Natural killer cell (primary cell): ENCODE results near the gene PDE6C. TPM values are rescaled to one million over a fixed set of nuclear protein-coding genes. Genes with fewer than 3 reads are reported as not detected.

Experiments used
- ATAC-seq, 3 donors: fragments of 150-1000 bp in 2 of 3; fragments of 200-7000 bp in 1 of 3; cut with Tn5 transposase; 1 replicate in 1 of 3; 2 replicates in 2 of 3; pipeline ENCODE4 v1.10.0; 2021; ENCODE audit warnings: mild to moderate bottlenecking in 2 of 3, moderate library complexity in 2 of 3
- DNase-seq, 2 donors: peaks; one replicate each; pipeline versions ENCODE4 v3.0.0 to v3.0.0-alpha.2; 2013 to 2021; ENCODE audit warnings: mixed read lengths in 1 of 2
- H3K27ac ChIP-seq: one replicate; pipeline ENCODE4 v1.5.1; 2013; ENCODE audit warnings: mild to moderate bottlenecking, low read length
- H3K27me3 ChIP-seq: one replicate; pipeline ENCODE4 v1.6.1; 2013; ENCODE audit warnings: low read length; ENCODE audit not compliant: control insufficient read depth, insufficient read depth
- H3K36me3 ChIP-seq: one replicate; pipeline ENCODE4 v1.6.1; 2013; ENCODE audit warnings: low read length; ENCODE audit not compliant: control insufficient read depth, insufficient read depth
- H3K4me1 ChIP-seq: one replicate; pipeline ENCODE4 v1.6.1; 2013; ENCODE audit warnings: low read length; ENCODE audit not compliant: control insufficient read depth, insufficient read depth
- H3K4me3 ChIP-seq: one replicate; pipeline ENCODE4 v1.5.1; 2013; ENCODE audit warnings: low read length
- H3K9me3 ChIP-seq: one replicate; pipeline ENCODE4 v1.6.1; 2013; ENCODE audit warnings: low read length; ENCODE audit not compliant: control insufficient read depth, insufficient read depth
- H3K27ac Mint-ChIP-seq, 2 donors: one replicate each; pipeline ENCODE4 v1.8.0; 2022; ENCODE audit warnings: mild to moderate bottlenecking in 2 of 2, mixed read lengths in 2 of 2, moderate library complexity in 1 of 2
- H3K27me3 Mint-ChIP-seq, 2 donors: one replicate each; pipeline ENCODE4 v1.8.0; 2022; ENCODE audit warnings: low read depth in 2 of 2, mixed read lengths in 2 of 2
- H3K36me3 Mint-ChIP-seq: one replicate; pipeline ENCODE4 v1.8.0; 2022; ENCODE audit warnings: mixed read lengths
- H3K4me1 Mint-ChIP-seq, 2 donors: one replicate each; pipeline ENCODE4 v1.8.0; 2022; ENCODE audit warnings: mixed read lengths in 2 of 2
- H3K4me3 Mint-ChIP-seq: one replicate; pipeline ENCODE4 v1.8.0; 2022; ENCODE audit warnings: mild to moderate bottlenecking, moderate library complexity, mixed read lengths
- H3K9me3 Mint-ChIP-seq, 2 donors: one replicate each; pipeline ENCODE4 v1.8.0; 2022; ENCODE audit warnings: mixed read lengths in 2 of 2
- WGBS: methylation state at CpG from one replicate; pipeline ENCODE4 v1.1.7; 2013; ENCODE audit warnings: missing lambda C conversion rate; ENCODE audit not compliant: insufficient coverage; 5-methylcytosine and 5-hydroxymethylcytosine counted together
- intact Hi-C: fragments of 100-400 bp; cut with micrococcal nuclease; formaldehyde crosslinking; loops from one replicate; pipeline ENCODE4 v1.14.2; 2022
- total RNA-seq, 4 donors: library from RNA; stranded (reverse); fragments of 120-200 nt in 1 of 4; gene quantifications; one replicate each; pipeline versions ENCODE4 v1.2.3 to v1.2.4, GENCODE V29; 2013 to 2022
- TF ChIP-seq, protein P1 (sequence below): fragments of 200-600 bp; IDR thresholded peaks from one replicate; pipeline ENCODE4 v1.8.0; 2022; ENCODE audit warnings: antibody characterized with exemption

Gene PDE6C
- total RNA-seq, 3 donors from 2014 or later (not counting 1 experiment from before 2014, with no cell fraction given) = not detected

DNA sequence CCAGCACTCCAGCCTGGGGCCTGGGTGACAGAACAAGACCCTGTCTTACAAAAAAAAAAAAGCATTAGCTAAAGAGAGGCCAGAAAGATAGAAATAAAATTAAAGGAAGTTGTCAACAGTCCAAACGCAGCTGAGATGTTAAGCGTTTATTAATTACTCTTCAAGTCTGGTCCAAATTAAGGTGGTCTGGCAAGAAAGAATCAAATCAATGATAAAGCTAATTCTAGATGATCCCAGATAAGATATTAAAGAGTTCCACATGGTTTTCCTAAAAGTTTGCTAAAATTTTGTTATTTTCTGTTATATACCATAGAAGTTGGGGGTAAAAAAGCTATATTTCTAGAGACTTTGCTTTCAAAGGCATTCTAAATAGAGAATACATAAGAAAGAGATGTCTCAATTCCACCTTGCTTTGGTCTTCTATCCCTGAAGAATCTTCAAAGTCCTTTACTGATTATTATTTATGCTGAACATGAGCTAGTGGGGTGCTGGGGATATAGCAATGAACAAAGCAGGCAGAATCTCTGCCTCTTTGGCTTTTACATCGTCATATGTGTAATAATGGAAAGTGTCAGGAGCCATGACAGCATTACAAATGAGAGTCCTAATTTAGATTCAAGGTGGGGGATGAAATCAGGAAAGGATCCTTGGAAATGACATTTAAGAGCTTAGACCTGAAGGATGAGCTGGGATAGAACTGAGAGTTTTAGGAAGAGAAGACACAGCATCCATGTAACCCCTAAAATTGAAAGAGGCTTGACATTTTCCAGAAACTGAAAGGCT lies 66.7 kb downstream of the PDE6C start:
- H3K4me3 Mint-ChIP-seq = no peak overlapping the region
- DNase-seq (no peak), ATAC-seq (no peak)

DNA sequence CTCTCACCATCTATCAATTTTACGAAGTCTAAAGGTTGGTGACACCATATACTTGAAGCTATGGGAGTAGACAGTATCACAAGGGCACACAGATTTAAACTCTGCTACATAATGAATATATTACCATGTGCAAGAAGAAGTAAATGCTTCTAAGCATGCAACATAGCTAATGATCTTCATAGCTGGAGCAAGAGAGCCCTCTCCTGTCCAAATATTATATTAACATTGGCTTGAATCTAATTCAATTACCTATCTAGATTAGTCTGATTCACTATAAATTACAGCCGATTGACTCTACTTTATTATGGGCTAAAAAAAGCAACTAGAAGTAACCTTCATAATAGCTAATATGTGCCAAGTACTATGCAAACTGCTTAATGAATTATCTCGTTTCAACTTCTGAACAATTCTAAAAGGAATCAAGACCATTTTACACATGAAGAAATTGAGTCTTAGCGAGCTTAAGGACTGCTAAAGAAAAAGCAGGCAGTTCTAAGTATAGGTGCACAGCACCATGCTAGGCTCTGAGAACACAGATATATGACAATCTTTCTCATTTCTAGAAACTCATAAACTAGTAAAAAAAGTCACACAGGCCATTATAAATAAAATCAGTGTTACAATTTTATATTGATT lies 68.2 kb downstream of the PDE6C start:
- H3K4me3 Mint-ChIP-seq = no peak overlapping the region
- H3K4me1 Mint-ChIP-seq = no peaks in the 10 kb centered on the region
- TF ChIP-seq, protein P1, sequence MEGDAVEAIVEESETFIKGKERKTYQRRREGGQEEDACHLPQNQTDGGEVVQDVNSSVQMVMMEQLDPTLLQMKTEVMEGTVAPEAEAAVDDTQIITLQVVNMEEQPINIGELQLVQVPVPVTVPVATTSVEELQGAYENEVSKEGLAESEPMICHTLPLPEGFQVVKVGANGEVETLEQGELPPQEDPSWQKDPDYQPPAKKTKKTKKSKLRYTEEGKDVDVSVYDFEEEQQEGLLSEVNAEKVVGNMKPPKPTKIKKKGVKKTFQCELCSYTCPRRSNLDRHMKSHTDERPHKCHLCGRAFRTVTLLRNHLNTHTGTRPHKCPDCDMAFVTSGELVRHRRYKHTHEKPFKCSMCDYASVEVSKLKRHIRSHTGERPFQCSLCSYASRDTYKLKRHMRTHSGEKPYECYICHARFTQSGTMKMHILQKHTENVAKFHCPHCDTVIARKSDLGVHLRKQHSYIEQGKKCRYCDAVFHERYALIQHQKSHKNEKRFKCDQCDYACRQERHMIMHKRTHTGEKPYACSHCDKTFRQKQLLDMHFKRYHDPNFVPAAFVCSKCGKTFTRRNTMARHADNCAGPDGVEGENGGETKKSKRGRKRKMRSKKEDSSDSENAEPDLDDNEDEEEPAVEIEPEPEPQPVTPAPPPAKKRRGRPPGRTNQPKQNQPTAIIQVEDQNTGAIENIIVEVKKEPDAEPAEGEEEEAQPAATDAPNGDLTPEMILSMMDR = no peak
- H3K9me3 Mint-ChIP-seq = no peaks in the 10 kb centered on the region
- no peak overlapping the region for H3K27ac ChIP-seq
- H3K9me3 ChIP-seq = no peaks in the 10 kb centered on the region
- H3K36me3 ChIP-seq = peaks cover 56% of the 10 kb centered on the region
- 69% methylated on average over 3 of the region's 4 CpGs for WGBS
- H3K4me3 ChIP-seq = no peak overlapping the region
- ATAC-seq (peak in 1 of 3 donors; percentile 21), DNase-seq (peak in 1 of 2 donors; percentile 14)
- no peaks in the 10 kb centered on the region for H3K27me3 ChIP-seq
- H3K27ac Mint-ChIP-seq = no peak overlapping the region
- H3K27me3 Mint-ChIP-seq = no peaks in the 10 kb centered on the region
- no peaks in the 10 kb centered on the region for H3K4me1 ChIP-seq
- intact Hi-C loops = no loop called here
- peaks cover 9% of the 10 kb centered on the region for H3K36me3 Mint-ChIP-seq

More for the DNA sequence above, 66.7 kb downstream of the PDE6C start:
- Histone ChIP-seq H3K27me3 (no peaks in the 10 kb centered on the region), H3K36me3 (peaks cover 59% of the 10 kb centered on the region), H3K4me3 (no peak overlapping the region), H3K4me1 (no peaks in the 10 kb centered on the region), H3K27ac (no peak overlapping the region), H3K9me3 (no peaks in the 10 kb centered on the region)
- intact Hi-C loops = no loop called here
- H3K27me3 Mint-ChIP-seq = no peaks in the 10 kb centered on the region
- 99% methylated on average over 3 of the region's 3 CpGs for WGBS
- no peaks in the 10 kb centered on the region for H3K9me3 Mint-ChIP-seq
- TF ChIP-seq, protein P1 = no peak
- H3K27ac Mint-ChIP-seq = no peak overlapping the region
- no peaks in the 10 kb centered on the region for H3K4me1 Mint-ChIP-seq
- peaks cover 17% of the 10 kb centered on the region for H3K36me3 Mint-ChIP-seq

DNA sequence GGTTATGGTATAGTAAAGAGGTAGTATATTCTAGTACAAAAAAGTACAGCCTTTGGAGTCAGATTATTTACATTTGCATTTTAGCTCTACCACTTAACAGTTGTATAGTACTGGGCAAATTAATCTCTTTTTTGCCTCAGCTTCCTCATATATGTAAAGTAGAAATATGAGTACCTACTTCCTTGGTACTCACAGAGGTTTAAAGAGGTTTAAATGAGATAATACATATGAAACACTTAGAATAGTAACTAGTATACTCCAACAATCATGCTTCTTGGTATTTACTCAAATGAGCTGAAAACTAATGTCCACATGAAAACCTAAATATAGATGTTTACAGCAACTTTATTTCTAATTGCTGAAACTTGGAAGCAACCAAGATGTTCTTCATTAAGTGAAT lies 75.4 kb downstream of the PDE6C start:
- no peaks in the 10 kb centered on the region for H3K36me3 Mint-ChIP-seq
- H3K27me3 Mint-ChIP-seq = no peaks in the 10 kb centered on the region
- Histone ChIP-seq H3K4me1 (no peaks in the 10 kb centered on the region), H3K36me3 (peaks cover 36% of the 10 kb centered on the region), H3K27me3 (no peaks in the 10 kb centered on the region), H3K27ac (no peak overlapping the region), H3K9me3 (no peaks in the 10 kb centered on the region), H3K4me3 (no peak overlapping the region)
- intact Hi-C loops = no loop called here
- no peak overlapping the region for H3K27ac Mint-ChIP-seq
- ATAC-seq (no peak), DNase-seq (no peak)
- H3K4me1 Mint-ChIP-seq = no peaks in the 10 kb centered on the region
- H3K9me3 Mint-ChIP-seq = no peaks in the 10 kb centered on the region
- H3K4me3 Mint-ChIP-seq = no peak overlapping the region
- TF ChIP-seq, protein P1 = no peak
